Measurements from ENCODE around the gene LRTM2. TPM values are rescaled to one million over a fixed set of nuclear protein-coding genes. Genes with fewer than 3 reads are reported as not detected.

Gene LRTM2
- total and polyA plus RNA-seq, 11 donors, result not detected

DNA sequence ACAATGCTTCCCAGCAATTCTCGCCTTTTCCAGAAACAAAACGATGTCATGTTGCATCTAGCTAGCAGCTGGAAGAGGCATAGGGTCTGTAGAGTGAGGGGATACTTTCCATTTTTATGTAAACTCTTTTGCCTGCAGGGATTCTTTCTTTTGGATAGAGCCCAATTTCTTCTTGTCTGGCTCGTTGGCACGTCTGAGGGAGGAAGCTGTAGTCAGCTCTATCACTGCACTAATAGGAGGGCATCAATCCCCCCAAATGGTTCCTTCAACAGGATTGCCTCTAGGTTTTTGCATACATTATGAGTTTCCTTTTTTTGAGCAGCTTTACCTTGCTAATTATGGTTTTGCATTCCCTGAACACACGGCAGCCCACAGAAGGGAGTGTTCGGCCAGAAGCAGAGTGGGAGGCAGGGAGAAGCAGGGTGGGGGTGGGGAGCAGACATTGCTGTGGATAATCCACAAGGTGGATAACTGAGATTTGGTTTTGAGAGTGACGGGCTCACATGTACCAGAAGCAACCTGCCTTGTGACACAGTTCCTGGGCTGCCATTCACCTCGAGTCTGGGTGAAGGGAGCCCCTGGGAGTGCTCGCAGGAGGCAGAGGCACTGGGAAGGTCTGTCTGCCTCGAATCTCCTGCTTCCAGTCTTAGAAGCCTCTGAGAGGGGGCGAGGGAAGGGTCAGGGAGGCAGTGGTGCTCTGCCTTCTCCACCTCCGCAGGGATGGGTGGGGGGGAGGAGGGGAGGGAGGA, 24.5 kb downstream of the LRTM2 start:
- intact Hi-C loops (cut with DNase I), result no loop called here
- Histone ChIP-seq H3K4me3 (no peak overlapping the region), H3K4me1 (no peaks in the 10 kb centered on the region), H3K27ac (no peak overlapping the region), H3K9me3 (no peaks in the 10 kb centered on the region), H3K36me3 (no peaks in the 10 kb centered on the region), H3K27me3 (peaks cover 0 to 30% (median 2%) of the 10 kb centered on the region in 9 donors)
- 49 to 58% (median 51%) methylated on average over 12 of the region's 12 CpGs for WGBS, 4 donors
- TF ChIP-seq POLR2A (IDR thresholded peaks at IDR 0.05) (no peak), CTCF (IDR thresholded peaks at IDR 0.05) (no peak)
- DNase-seq, result peak in 1 of 5 donors; percentile 9
- ATAC-seq, result no peak

DNA sequence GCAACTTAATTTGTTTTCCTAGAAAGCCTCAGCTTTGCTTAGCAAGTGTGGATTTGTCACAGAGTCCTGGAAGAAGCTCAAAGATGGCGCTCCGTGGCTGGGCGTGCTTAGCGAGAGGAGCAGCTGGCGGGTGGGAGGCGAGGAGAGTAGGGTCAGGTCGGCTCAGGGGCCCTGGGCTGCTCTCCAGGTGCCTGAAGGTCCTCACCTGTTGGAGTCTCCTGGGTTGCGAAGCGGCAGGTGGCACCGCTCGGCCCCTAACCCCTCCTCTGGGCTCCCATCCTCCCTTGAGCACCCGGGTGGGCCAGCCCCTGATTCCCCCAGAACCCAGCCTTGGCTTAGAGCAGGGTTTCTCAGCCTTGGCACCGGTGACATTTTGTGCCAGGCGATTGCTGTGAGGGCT, 25.1 kb downstream of the LRTM2 start:
- no peak for TF ChIP-seq CTCF (IDR thresholded peaks at IDR 0.05)
- no peak for TF ChIP-seq POLR2A (IDR thresholded peaks at IDR 0.05)
- no peak overlapping the region for H3K27ac ChIP-seq
- intact Hi-C loops (cut with DNase I), result no loop called here
- no peak overlapping the region for H3K4me3 ChIP-seq
- H3K36me3 ChIP-seq, result no peaks in the 10 kb centered on the region
- no peaks in the 10 kb centered on the region for H3K4me1 ChIP-seq
- DNase-seq, result peak in 1 of 5 donors; percentile 8
- no peaks in the 10 kb centered on the region for H3K9me3 ChIP-seq
- peaks cover 0 to 30% (median 2%) of the 10 kb centered on the region in 9 donors for H3K27me3 ChIP-seq
- WGBS, 4 donors, result 87 to 90% (median 89%) methylated on average over 12 to 14 of the region's 14 CpGs
- no peak for ATAC-seq

- no peaks in the 10 kb centered on the region for H3K9me3 ChIP-seq
- ATAC-seq, result no peak
- DNase-seq, result no peak
- H3K36me3 ChIP-seq, result no peaks in the 10 kb centered on the region
- no peaks in the 10 kb centered on the region for H3K4me1 ChIP-seq
- H3K4me3 ChIP-seq, result no peak overlapping the region
- TF ChIP-seq CTCF (IDR thresholded peaks at IDR 0.05) (no peak), POLR2A (IDR thresholded peaks at IDR 0.05) (no peak)
- peaks cover 0 to 30% (median 2%) of the 10 kb centered on the region in 9 donors for H3K27me3 ChIP-seq
- WGBS, 4 donors, result 88 to 96% (median 94%) methylated on average over 4 to 5 of the region's 5 CpGs
- intact Hi-C loops (cut with DNase I), result no loop called here
- H3K27ac ChIP-seq, result no peak overlapping the region
Measured at GRCh38 chr12:1845886-1846285, 25.5 kb downstream of the LRTM2 start.

DNA sequence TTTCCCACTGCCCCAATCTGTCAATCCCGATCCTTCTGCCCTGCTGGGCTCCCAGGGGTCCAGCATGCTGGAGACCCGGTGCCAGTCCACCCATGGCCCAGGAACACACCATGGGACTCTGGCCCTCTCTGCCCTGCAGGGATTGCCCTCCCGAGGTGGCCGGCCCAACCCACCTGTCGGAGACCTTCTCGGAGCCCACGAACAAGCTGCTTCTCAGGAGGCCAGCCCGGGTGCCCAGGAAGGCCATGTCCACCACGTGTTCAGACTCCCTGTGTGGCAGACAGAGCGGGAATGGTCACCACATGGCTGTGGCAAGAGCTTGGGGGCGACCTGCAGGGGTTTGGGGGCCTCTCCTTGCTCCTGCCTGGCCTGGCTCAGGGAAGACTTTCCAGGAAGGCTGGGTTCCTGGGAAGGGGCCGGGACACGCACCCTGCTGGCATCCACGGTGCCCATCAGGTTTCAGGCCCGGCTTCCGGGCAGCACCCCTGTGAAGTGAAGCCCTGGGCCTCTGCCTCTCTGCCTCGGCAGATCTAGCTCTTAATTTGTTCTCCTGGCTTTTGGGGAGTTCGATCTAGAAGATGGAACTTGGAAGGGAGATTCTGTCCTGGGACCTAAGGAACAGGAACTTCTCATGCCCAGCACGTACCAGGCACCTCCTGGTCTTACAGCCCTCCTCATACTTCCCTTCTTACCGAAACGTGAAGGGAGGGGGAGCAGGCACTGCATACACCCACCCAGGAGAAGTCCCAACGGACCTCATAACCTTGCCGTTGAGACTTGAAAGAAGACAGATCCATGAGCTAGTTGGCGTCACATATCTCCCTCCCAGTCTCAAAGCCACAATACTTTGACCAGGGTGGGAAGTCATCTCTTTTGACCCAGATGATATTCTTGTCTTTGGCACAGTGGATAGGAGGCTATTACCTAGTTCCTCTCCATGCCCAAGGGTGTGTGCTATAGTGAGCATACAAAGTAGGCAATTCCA, 26.3 kb downstream of the LRTM2 start:
- Histone ChIP-seq H3K36me3 (no peaks in the 10 kb centered on the region), H3K27me3 (peaks cover 0 to 29% (median 2%) of the 10 kb centered on the region in 9 donors), H3K9me3 (no peaks in the 10 kb centered on the region), H3K4me3 (no peak overlapping the region), H3K4me1 (no peaks in the 10 kb centered on the region), H3K27ac (no peak overlapping the region)
- WGBS, 4 donors, result 85 to 88% (median 87%) methylated on average over 23 to 24 of the region's 24 CpGs
- DNase-seq (no peak), ATAC-seq (no peak)
- intact Hi-C loops (cut with DNase I), result no loop called here
- TF ChIP-seq POLR2A (IDR thresholded peaks at IDR 0.05) (no peak), CTCF (IDR thresholded peaks at IDR 0.05) (no peak)
